ENCODE results near the gene SYCE3. TPM values are rescaled to one million over a fixed set of nuclear protein-coding genes. Genes with fewer than 3 reads are reported as not detected.

Gene SYCE3
- polyA plus RNA-seq, 1 of the 3 experiments (the other 2 are of a cell fraction), result 3.6 TPM

GRCh38 chr22:50612168-50612527, 49.4 kb upstream of the SYCE3 start:
- Histone ChIP-seq H3K36me3 (replicated peaks in 1 of 2; ENCODE audit: control insufficient read depth in 1 of 2, insufficient read depth in 2 of 2, low read length in 1 of 2) (no peaks in the 10 kb centered on the region), H3K27me3 (ENCODE audit: insufficient read depth) (no peaks in the 10 kb centered on the region), H3K4me3 (ENCODE audit: low read depth in 2 of 2, low read length in 1 of 2) (no peak overlapping the region), H3K9ac (no peak overlapping the region), H3K4me2 (no peak overlapping the region), H3K9me3 (no peaks in the 10 kb centered on the region), H3K79me2 (ENCODE audit: insufficient read depth) (no peaks in the 10 kb centered on the region), H3K4me1 (ENCODE audit: control insufficient read depth in 1 of 2, insufficient read depth in 2 of 2, low read depth in 1 of 2, low read length in 1 of 2) (no peaks in the 10 kb centered on the region; a peak in 1 of 4 replicates), H4K20me1 (ENCODE audit: insufficient read depth) (no peaks in the 10 kb centered on the region), H3K9me2 (no peaks in the 10 kb centered on the region), H3F3A (replicated peaks; ENCODE audit: insufficient read depth) (no peaks in the 10 kb centered on the region), H3K27ac (ENCODE audit: low read depth in 2 of 2, low read length in 1 of 2) (no peak overlapping the region), H2AFZ (ENCODE audit: low read depth) (no peak overlapping the region)
- 94% methylated on average over 6 of the region's 6 CpGs for WGBS (ENCODE audit: low lambda C conversion rate)
- ChIA-PET CTCF (interaction anchor here (0.6 to 2.9 kb wide), 3 partner anchors 9 to 270 kb away, joined by 4 to 9 read pairs (median 5); partner anchors contain the start of gene SCO2), POLR2A (interaction anchor here (1.2 to 1.5 kb wide), 2 partner anchors 11 to 87 kb away, joined by 3 to 6 read pairs; partner anchors contain the start of gene SCO2)
- DNase-seq, result peak; percentile 36
- TF ChIP-seq ELF1 (IDR thresholded peaks at IDR 0.05) (no peak), FOXJ3 (CRISPR knock-in tag; IDR thresholded peaks at IDR 0.05) (no peak), RXRA (IDR thresholded peaks at IDR 0.05; ENCODE audit: borderline replicate concordance, low read depth) (no peak), SIN3A (IDR thresholded peaks at IDR 0.05; ENCODE audit: borderline replicate concordance, low read depth, low read length) (no peak), FOSL2 (IDR thresholded peaks at IDR 0.05; ENCODE audit: borderline replicate concordance, low read depth) (no peak)
- TF ChIP-seq, protein P1, sequence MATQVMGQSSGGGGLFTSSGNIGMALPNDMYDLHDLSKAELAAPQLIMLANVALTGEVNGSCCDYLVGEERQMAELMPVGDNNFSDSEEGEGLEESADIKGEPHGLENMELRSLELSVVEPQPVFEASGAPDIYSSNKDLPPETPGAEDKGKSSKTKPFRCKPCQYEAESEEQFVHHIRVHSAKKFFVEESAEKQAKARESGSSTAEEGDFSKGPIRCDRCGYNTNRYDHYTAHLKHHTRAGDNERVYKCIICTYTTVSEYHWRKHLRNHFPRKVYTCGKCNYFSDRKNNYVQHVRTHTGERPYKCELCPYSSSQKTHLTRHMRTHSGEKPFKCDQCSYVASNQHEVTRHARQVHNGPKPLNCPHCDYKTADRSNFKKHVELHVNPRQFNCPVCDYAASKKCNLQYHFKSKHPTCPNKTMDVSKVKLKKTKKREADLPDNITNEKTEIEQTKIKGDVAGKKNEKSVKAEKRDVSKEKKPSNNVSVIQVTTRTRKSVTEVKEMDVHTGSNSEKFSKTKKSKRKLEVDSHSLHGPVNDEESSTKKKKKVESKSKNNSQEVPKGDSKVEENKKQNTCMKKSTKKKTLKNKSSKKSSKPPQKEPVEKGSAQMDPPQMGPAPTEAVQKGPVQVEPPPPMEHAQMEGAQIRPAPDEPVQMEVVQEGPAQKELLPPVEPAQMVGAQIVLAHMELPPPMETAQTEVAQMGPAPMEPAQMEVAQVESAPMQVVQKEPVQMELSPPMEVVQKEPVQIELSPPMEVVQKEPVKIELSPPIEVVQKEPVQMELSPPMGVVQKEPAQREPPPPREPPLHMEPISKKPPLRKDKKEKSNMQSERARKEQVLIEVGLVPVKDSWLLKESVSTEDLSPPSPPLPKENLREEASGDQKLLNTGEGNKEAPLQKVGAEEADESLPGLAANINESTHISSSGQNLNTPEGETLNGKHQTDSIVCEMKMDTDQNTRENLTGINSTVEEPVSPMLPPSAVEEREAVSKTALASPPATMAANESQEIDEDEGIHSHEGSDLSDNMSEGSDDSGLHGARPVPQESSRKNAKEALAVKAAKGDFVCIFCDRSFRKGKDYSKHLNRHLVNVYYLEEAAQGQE (IDR thresholded peaks at IDR 0.05; ENCODE audit: low read depth, low read length), result no peak
- TF ChIP-seq, protein P2, sequence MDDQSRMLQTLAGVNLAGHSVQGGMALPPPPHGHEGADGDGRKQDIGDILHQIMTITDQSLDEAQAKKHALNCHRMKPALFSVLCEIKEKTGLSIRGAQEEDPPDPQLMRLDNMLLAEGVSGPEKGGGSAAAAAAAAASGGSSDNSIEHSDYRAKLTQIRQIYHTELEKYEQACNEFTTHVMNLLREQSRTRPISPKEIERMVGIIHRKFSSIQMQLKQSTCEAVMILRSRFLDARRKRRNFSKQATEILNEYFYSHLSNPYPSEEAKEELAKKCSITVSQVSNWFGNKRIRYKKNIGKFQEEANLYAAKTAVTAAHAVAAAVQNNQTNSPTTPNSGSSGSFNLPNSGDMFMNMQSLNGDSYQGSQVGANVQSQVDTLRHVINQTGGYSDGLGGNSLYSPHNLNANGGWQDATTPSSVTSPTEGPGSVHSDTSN (IDR thresholded peaks at IDR 0.05), result no peak

DNA sequence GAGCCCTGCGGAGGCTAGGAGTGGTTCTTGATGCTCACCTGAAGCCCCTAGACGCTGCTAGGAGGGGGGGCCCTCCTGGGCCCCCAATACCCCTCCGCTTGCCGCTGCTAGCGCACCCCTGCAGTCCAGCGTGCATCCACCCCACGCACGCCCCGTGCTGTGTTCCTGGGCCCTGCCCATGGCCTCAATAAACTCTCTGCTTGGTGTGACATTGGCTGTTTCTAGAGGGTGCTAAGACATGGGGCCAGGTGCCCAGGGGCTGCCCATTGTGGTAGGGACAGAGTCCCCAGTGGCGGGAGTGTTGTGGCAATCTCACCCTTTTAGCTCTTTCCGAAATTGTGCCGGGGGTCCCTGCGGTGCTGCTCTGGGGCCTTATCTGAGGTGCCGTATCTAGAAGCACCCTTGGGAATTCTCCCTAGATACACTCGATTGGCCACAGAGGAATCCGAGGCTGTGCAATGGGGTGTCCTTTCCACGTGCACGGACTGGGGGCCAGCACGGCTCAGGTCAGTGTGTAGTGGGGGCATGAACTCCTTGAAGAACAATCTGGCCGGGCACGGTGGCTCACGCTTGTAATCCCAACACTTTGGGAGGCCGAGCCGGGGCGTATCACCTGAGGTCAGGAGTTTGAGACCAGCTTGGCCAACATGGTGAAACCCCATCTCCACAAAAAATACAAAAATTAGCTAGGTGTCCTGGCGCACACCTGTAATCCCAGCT, 48.8 kb upstream of the SYCE3 start:
- Histone ChIP-seq H3K27ac (ENCODE audit: low read depth in 2 of 2, low read length in 1 of 2) (no peak overlapping the region), H3K9me2 (no peaks in the 10 kb centered on the region), H2AFZ (ENCODE audit: low read depth) (no peak overlapping the region), H3K9me3 (no peaks in the 10 kb centered on the region), H3K4me2 (no peak overlapping the region), H3K36me3 (replicated peaks in 1 of 2; ENCODE audit: control insufficient read depth in 1 of 2, insufficient read depth in 2 of 2, low read length in 1 of 2) (no peaks in the 10 kb centered on the region), H3K27me3 (ENCODE audit: insufficient read depth) (no peaks in the 10 kb centered on the region), H3K4me1 (ENCODE audit: control insufficient read depth in 1 of 2, insufficient read depth in 2 of 2, low read depth in 1 of 2, low read length in 1 of 2) (no peaks in the 10 kb centered on the region; a peak in 1 of 4 replicates), H3K4me3 (ENCODE audit: low read depth in 2 of 2, low read length in 1 of 2) (no peak overlapping the region), H3F3A (replicated peaks; ENCODE audit: insufficient read depth) (no peaks in the 10 kb centered on the region), H3K9ac (no peak overlapping the region), H4K20me1 (ENCODE audit: insufficient read depth) (no peaks in the 10 kb centered on the region), H3K79me2 (ENCODE audit: insufficient read depth) (no peaks in the 10 kb centered on the region)
- ChIA-PET POLR2A (interaction anchor here (1.2 kb wide), 1 partner anchor 86 kb away, joined by 3 read pairs; the partner anchor contains the start of gene SCO2), CTCF (interaction anchor here (0.6 kb wide), 1 partner anchor 9 kb away, joined by 4 read pairs; no protein-coding TSS in a partner anchor)
- WGBS (ENCODE audit: low lambda C conversion rate), result 81% methylated on average over 14 of the region's 26 CpGs
- DNase-seq, result no peak
- TF ChIP-seq RFX5 (IDR thresholded peaks at IDR 0.05; ENCODE audit: low read length) (no peak), ZBTB33 (IDR thresholded peaks at IDR 0.05; ENCODE audit: borderline replicate concordance, low read depth) (no peak), RXRA (IDR thresholded peaks at IDR 0.05; ENCODE audit: borderline replicate concordance, low read depth) (no peak), FOXJ3 (CRISPR knock-in tag; IDR thresholded peaks at IDR 0.05) (no peak), MXI1 (IDR thresholded peaks at IDR 0.05; ENCODE audit: low read depth, low read length) (no peak), SIN3A (IDR thresholded peaks at IDR 0.05; ENCODE audit: borderline replicate concordance, low read depth, low read length) (no peak), GATA2 (CRISPR knock-in tag; IDR thresholded peaks at IDR 0.05) (no peak), YY1 (IDR thresholded peaks at IDR 0.05; ENCODE audit: low read depth) (no peak), FOXM1 (IDR thresholded peaks at IDR 0.05; ENCODE audit: low read depth) (no peak), GABPA (IDR thresholded peaks at IDR 0.05; ENCODE audit: low read depth) (no peak)
- TF ChIP-seq, protein P2 (IDR thresholded peaks at IDR 0.05), result no peak
- TF ChIP-seq, protein P3, sequence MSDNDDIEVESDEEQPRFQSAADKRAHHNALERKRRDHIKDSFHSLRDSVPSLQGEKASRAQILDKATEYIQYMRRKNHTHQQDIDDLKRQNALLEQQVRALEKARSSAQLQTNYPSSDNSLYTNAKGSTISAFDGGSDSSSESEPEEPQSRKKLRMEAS (IDR thresholded peaks at IDR 0.05; ENCODE audit: low read depth), result no peak
- TF ChIP-seq, protein P4, sequence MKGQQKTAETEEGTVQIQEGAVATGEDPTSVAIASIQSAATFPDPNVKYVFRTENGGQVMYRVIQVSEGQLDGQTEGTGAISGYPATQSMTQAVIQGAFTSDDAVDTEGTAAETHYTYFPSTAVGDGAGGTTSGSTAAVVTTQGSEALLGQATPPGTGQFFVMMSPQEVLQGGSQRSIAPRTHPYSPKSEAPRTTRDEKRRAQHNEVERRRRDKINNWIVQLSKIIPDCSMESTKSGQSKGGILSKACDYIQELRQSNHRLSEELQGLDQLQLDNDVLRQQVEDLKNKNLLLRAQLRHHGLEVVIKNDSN (IDR thresholded peaks at IDR 0.05; ENCODE audit: borderline replicate concordance, low read depth), result no peak
